ENCODE results near the gene TSNAX.

GRCh38 chr1:231546693-231547092, 18.2 kb downstream of the TSNAX start:
- TF ChIP-seq EP300 (IDR thresholded peaks at IDR 0.05; ENCODE audit: borderline replicate concordance in 1 of 2, low read depth in 2 of 2, low read length in 2 of 2) (no peak), RBBP5 (IDR thresholded peaks at IDR 0.05; ENCODE audit: borderline replicate concordance, low read depth, low read length) (no peak), CHD2 (IDR thresholded peaks at IDR 0.05; ENCODE audit: low read length) (no peak), GTF2F1 (IDR thresholded peaks at IDR 0.05; ENCODE audit: borderline replicate concordance, low read depth, low read length) (no peak), CTCF (IDR thresholded peaks at IDR 0.05; ENCODE audit: control extremely low read depth in 1 of 3, insufficient read depth in 1 of 3, low read depth in 1 of 3, low read length in 3 of 3) (no peak), E2F6 (IDR thresholded peaks at IDR 0.05) (no peak), MAX (IDR thresholded peaks at IDR 0.05) (no peak), ASH2L (IDR thresholded peaks at IDR 0.05; ENCODE audit: low read length) (no peak), POLR2A (IDR thresholded peaks at IDR 0.05; ENCODE audit: control extremely low read depth in 1 of 2, low read depth in 2 of 2, low read length in 2 of 2) (no peak)
